IMR-90 (cell line): Measurements from ENCODE around the gene ANK3. TPM values are rescaled to one million over a fixed set of nuclear protein-coding genes. Genes with fewer than 3 reads are reported as not detected.

Source experiments
- microRNA-seq, 2 experiments: library from miRNA; stranded (forward) in 1 of 2; unstranded in 1 of 2; fragments of 10-50 nt in 1 of 2; fragments of <30 nt in 1 of 2; gene quantifications in 1 of 2; microRNA quantifications in 1 of 2; one replicate each; pipeline versions ENCODE3 to v1.1.0; 2013 to 2020; ENCODE audit not compliant: insufficient read depth in 1 of 2, insufficient read length in 1 of 2, unreplicated experiment in 1 of 2
- polyA plus RNA-seq, 3 experiments: library from polyadenylated mRNA; depleted of rRNA; stranded (reverse); fragments of >200 nt; gene quantifications; 2 replicates each; pipeline ENCODE4 v1.2.3, GENCODE V29; 2012; ENCODE audit warnings: low replicate concordance in 1 of 3
- small RNA-seq, 5 experiments: library from RNA; depleted of rRNA; stranded (forward); fragments of <200 nt; gene quantifications; one replicate each; pipeline ENCODE3, GENCODE V24; 2012
- total RNA-seq: library from RNA; depleted of rRNA; stranded (reverse); fragments of >200 nt; gene quantifications from 2 replicates; pipeline ENCODE4 v1.2.3, GENCODE V29; 2012

Gene ANK3
- total and polyA plus RNA-seq, 2 of the 4 experiments (the other 2 are of a cell fraction), result 0.63 to 1.8 TPM

Small RNAs within 50 kb of the gene (microRNA-seq; reads per million reads assigned to microRNA genes)
- not detected for gene RF00019 (ENCODE audit: insufficient read depth, insufficient read length)

Small RNAs within 50 kb of the gene (small RNA-seq; reads per million reads assigned to genes)
- 0 reads per million in 5 experiments for gene RF00019
